Right lobe of liver (tissue), 6 donors: ENCODE data around the gene RUNX2. TPM values are rescaled to one million over a fixed set of nuclear protein-coding genes. Genes with fewer than 3 reads are reported as not detected.

Experiments
- ATAC-seq, 4 donors: fragments of 200-7000 bp; cut with Tn5 transposase; one replicate each; pipeline ENCODE4 v1.9.1; 2020; ENCODE audit warnings: mild to moderate bottlenecking in 4 of 4, moderate library complexity in 4 of 4
- DNase-seq, 3 donors: peaks; one replicate each; pipeline ENCODE4 v3.0.0-alpha.2; 2020
- H3K27ac ChIP-seq, 3 donors: fragments of 200-600 bp; one replicate each; pipeline ENCODE4 v1.8.0; 2022
- H3K27me3 ChIP-seq, 2 donors: fragments of 200-600 bp; one replicate each; pipeline ENCODE4 v1.8.0; 2022
- H3K36me3 ChIP-seq, 4 donors: fragments of 200-600 bp; sonication (generic) in 1 of 4; one replicate each; pipeline versions ENCODE4 v1.5.1 to v1.8.0; 2017 to 2022; ENCODE audit warnings: control low read depth in 1 of 4
- H3K4me1 ChIP-seq, 4 donors: fragments of 200-600 bp; sonication (generic) in 1 of 4; one replicate each; pipeline versions ENCODE4 v1.5.1 to v1.8.0; 2017 to 2022; ENCODE audit warnings: control low read depth in 1 of 4
- H3K4me3 ChIP-seq, 3 donors: fragments of 200-600 bp; one replicate each; pipeline ENCODE4 v1.8.0; 2022
- H3K9me3 ChIP-seq, 4 donors: fragments of 200-600 bp; sonication (generic) in 1 of 4; one replicate each; pipeline versions ENCODE4 v1.5.1 to v1.8.0; 2017 to 2022; ENCODE audit warnings: control low read depth in 1 of 4
- POLR2A ChIP-seq: fragments of 450-650 bp; IDR thresholded peaks from one replicate; pipeline ENCODE4 v1.6.1; 2017; ENCODE audit warnings: antibody characterized with exemption, mild to moderate bottlenecking
- WGBS: methylation state at CpG from one replicate; pipeline ENCODE4 v1.1.6; 2018; ENCODE audit warnings: low coverage, low lambda C conversion rate; ENCODE audit not compliant: insufficient coverage; ENCODE audit errors: missing lambda C conversion rate; 5-methylcytosine and 5-hydroxymethylcytosine counted together
- intact Hi-C, 2 donors: fragments of 100-400 bp; cut with DNase I; formaldehyde crosslinking; loops; one replicate each; pipeline versions ENCODE4 v1.11.2 to v1.14.1; 2022
- total RNA-seq, 6 experiments: library from RNA; depleted of rRNA in 2 of 6; stranded (reverse); fragments of >200 nt in 2 of 6; fragmentation: NEBNext Ultra II Directional in 3 of 6; extraction: Animal tissue kit (Norgen Biotek cat#: 25700) in 3 of 6; gene quantifications; one replicate each; pipeline versions ENCODE4 v1.1.0 to v1.2.4, GENCODE V29; 2016 to 2023
- TF ChIP-seq, protein P1 (sequence below), 4 donors: fragments of 200-600 bp in 3 of 4; fragments of 450-650 bp in 1 of 4; IDR thresholded peaks; one replicate each; pipeline versions ENCODE4 v1.5.1 to v1.8.0; 2016 to 2022; ENCODE audit warnings: antibody characterized with exemption in 4 of 4, mild to moderate bottlenecking in 2 of 4
- donor health status: DM: no; HTN: yes; CAD: no.
- donor health status: DM: no; HTN: no; CAD: no.
- donor health status: DM: no; HTN: no; CAD: no.
- donor health status: DM: no; HTN: yes; CAD: no.
- donor health status: DM: no; HTN: yes; CAD: no.

The RUNX2 gene
- total RNA-seq, 6 experiments from 2014 or later: 0.15 to 0.80 (median 0.43) TPM

DNA sequence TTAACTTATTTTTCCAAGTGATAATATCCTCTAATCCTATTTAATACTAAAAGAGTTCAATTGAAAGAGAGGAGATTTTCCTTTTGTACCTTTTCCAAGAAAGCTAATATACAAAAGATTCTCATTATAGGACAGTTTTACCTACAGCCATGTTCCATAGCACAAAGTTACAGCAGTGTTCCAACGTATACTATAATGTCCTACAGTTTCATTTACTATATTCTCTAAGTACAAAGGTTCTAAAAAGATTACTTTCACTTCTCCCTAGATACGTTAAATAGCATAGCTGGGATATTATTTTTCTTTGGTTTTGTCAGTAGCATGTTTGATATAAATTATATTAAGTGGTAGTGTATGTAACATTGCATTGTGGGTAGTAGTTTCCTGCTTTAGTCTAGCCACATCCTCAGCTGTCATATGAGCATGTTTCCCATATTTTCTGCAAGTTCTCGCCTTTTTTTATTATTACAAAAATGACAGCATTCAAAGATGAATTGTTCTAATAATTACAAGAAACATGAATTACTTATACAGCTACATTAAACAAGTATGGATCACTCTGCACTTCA lies 4.4 kb upstream of the RUNX2 start:
- no peaks in the 10 kb centered on the region for H3K4me1 ChIP-seq
- H3K4me3 ChIP-seq: no peak overlapping the region
- H3K27ac ChIP-seq: no peak overlapping the region
- H3K36me3 ChIP-seq: no peaks in the 10 kb centered on the region
- DNase-seq (no peak), ATAC-seq (no peak)
- intact Hi-C loops: no loop called here
- no peaks in the 10 kb centered on the region for H3K9me3 ChIP-seq
- 59% methylated on average over 3 of the region's 3 CpGs for WGBS
- no peaks in the 10 kb centered on the region for H3K27me3 ChIP-seq
- TF ChIP-seq POLR2A: no peak
- TF ChIP-seq, protein P1, sequence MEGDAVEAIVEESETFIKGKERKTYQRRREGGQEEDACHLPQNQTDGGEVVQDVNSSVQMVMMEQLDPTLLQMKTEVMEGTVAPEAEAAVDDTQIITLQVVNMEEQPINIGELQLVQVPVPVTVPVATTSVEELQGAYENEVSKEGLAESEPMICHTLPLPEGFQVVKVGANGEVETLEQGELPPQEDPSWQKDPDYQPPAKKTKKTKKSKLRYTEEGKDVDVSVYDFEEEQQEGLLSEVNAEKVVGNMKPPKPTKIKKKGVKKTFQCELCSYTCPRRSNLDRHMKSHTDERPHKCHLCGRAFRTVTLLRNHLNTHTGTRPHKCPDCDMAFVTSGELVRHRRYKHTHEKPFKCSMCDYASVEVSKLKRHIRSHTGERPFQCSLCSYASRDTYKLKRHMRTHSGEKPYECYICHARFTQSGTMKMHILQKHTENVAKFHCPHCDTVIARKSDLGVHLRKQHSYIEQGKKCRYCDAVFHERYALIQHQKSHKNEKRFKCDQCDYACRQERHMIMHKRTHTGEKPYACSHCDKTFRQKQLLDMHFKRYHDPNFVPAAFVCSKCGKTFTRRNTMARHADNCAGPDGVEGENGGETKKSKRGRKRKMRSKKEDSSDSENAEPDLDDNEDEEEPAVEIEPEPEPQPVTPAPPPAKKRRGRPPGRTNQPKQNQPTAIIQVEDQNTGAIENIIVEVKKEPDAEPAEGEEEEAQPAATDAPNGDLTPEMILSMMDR (IDR thresholded peaks at IDR 0.05): no peak

DNA sequence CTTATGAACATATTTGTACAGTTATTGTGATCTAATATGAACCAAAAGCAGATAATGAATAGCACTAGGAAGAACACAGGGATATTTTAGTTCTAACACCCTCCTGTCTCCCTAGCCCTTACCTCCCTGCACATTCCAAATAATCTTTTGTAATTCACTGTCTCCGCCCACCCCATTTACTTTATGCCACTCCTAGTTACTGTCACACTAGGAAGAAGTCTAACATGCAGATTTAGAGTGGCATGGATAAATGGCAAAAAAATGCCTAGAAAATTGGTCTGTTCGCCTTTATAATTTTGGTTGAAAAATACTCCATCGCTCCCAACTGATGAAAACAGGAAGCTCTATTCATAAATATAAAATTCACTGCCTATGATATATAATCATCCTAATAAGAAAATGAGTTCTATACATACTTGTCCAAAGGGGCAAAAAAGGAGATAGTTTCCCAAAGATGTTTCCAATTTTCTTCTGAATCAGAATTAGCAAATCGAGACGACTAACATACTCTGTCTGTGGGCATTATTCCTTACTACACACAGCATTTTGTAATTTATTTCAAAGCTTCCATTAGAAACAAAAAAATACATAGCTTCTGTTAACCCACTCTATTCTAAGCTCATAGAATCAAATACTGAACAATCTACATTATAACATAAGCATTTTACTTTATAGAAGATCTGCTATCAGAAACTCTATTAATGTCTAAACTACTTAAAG lies 1.3 kb upstream of the RUNX2 start:
- TF ChIP-seq, protein P1 (IDR thresholded peaks at IDR 0.05): no peak
- no peak for TF ChIP-seq POLR2A
- no peak for ATAC-seq
- H3K27ac ChIP-seq: no peak overlapping the region
- intact Hi-C loops: no loop called here
- H3K4me1 ChIP-seq: no peaks in the 10 kb centered on the region
- no peaks in the 10 kb centered on the region for H3K36me3 ChIP-seq
- WGBS: 87% methylated on average over 5 of the region's 5 CpGs
- DNase-seq: no peak
- no peaks in the 10 kb centered on the region for H3K27me3 ChIP-seq
- H3K4me3 ChIP-seq: no peak overlapping the region
- no peaks in the 10 kb centered on the region for H3K9me3 ChIP-seq

DNA sequence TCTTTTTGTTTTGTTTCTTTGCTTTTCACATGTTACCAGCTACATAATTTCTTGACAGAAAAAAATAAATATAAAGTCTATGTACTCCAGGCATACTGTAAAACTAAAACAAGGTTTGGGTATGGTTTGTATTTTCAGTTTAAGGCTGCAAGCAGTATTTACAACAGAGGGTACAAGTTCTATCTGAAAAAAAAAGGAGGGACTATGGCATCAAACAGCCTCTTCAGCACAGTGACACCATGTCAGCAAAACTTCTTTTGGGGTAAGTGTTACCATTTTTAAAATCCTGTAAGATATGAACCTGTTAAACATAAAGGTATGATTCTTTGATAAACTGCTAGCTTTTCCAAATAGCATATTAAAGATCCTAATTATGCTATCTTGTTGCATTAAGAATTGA lies 393 bp downstream of the RUNX2 start:
- intact Hi-C loops: no loop called here
- Histone ChIP-seq H3K9me3 (no peaks in the 10 kb centered on the region), H3K4me1 (no peaks in the 10 kb centered on the region), H3K4me3 (no peak overlapping the region), H3K27me3 (no peaks in the 10 kb centered on the region), H3K36me3 (no peaks in the 10 kb centered on the region), H3K27ac (no peak overlapping the region)
- TF ChIP-seq, protein P1 (IDR thresholded peaks at IDR 0.05): no peak
- TF ChIP-seq POLR2A: no peak
- ATAC-seq: no peak
- no peak for DNase-seq

DNA sequence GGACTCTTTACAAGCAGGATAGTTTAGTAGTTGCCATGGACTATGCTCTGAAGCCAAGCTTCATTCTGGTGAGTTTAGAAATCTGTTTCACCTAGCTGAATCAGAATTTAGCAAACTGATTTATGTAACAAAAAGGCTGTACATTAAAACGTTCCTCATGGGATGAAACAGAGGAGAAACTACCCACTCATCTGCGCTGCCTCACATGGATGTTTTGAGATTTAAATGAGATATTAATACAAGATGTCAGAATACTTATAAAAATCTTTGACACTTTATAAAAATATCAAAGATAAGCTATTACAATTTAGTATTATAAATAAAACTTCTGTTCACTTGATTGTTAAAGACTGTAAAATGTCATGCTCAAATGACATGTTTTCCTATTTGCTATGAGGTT lies 16.8 kb downstream of the RUNX2 start:
- DNase-seq (no peak), ATAC-seq (no peak)
- Histone ChIP-seq H3K27ac (no peak overlapping the region), H3K27me3 (no peaks in the 10 kb centered on the region), H3K4me3 (no peak overlapping the region), H3K36me3 (no peaks in the 10 kb centered on the region), H3K4me1 (no peaks in the 10 kb centered on the region), H3K9me3 (no peaks in the 10 kb centered on the region)
- intact Hi-C loops: no loop called here
- no peak for TF ChIP-seq POLR2A
- TF ChIP-seq, protein P1 (IDR thresholded peaks at IDR 0.05): no peak
- 70% methylated on average over 2 of the region's 2 CpGs for WGBS
